Loucy (cell line): ENCODE measurements around the gene CROCC2.

ENCODE experiments used
- H2AFZ ChIP-seq: fragments of 200-600 bp; sonication (generic); 2 replicates; pipeline ENCODE4 v1.6.0; 2016; ENCODE audit warnings: antibody characterized with exemption, mild to moderate bottlenecking, low read length, moderate library complexity
- H3F3A ChIP-seq: fragments of 200-600 bp; 2 replicates; pipeline ENCODE4 v1.6.0; 2016; ENCODE audit warnings: antibody characterized with exemption, low read depth, mild to moderate bottlenecking
- H3K27me3 ChIP-seq: fragments of 200-600 bp; sonication (generic); 2 replicates; pipeline ENCODE4 v1.6.1; 2014; ENCODE audit warnings: low read length, mild to moderate bottlenecking; ENCODE audit not compliant: insufficient read depth, poor library complexity, severe bottlenecking
- H3K36me3 ChIP-seq: fragments of 200-600 bp; sonication (generic); 2 replicates; pipeline ENCODE4 v1.6.1; 2016; ENCODE audit warnings: low read length; ENCODE audit not compliant: insufficient read depth
- H3K4me1 ChIP-seq: fragments of 200-600 bp; sonication (generic); 2 replicates; pipeline ENCODE4 v1.5.1; 2014; ENCODE audit warnings: low read length, mild to moderate bottlenecking; ENCODE audit not compliant: insufficient read depth, poor library complexity, severe bottlenecking
- H3K4me2 ChIP-seq: fragments of 200-600 bp; sonication (generic); 2 replicates; pipeline ENCODE4 v1.6.0; 2014; ENCODE audit warnings: antibody characterized with exemption, low read length, low read depth, mild to moderate bottlenecking; ENCODE audit not compliant: poor library complexity, severe bottlenecking
- H3K4me3 ChIP-seq: fragments of 200-600 bp; sonication (generic); 2 replicates; pipeline ENCODE4 v1.5.1; 2014; ENCODE audit warnings: low read length, mild to moderate bottlenecking, mixed read lengths; ENCODE audit not compliant: poor library complexity, severe bottlenecking
- H3K79me2 ChIP-seq: fragments of 200-600 bp; sonication (generic); 2 replicates; pipeline ENCODE4 v1.6.1; 2014; ENCODE audit warnings: low read length; ENCODE audit not compliant: insufficient read depth
- H3K9ac ChIP-seq: fragments of 200-600 bp; sonication (generic); 2 replicates; pipeline ENCODE4 v1.6.0; 2014; ENCODE audit warnings: mild to moderate bottlenecking, low read depth, low read length, moderate library complexity; ENCODE audit not compliant: poor library complexity, severe bottlenecking
- H3K9me2 ChIP-seq: fragments of 200-600 bp; sonication (generic); replicated peaks from 2 replicates; pipeline ENCODE4 v1.6.1; 2016; ENCODE audit warnings: low read depth, low read length, mixed read lengths
- H3K9me3 ChIP-seq: fragments of 200-600 bp; sonication (generic); 2 replicates; pipeline ENCODE4 v1.6.1; 2014; ENCODE audit warnings: mild to moderate bottlenecking, antibody characterized with exemption, low read length, low read depth; ENCODE audit not compliant: insufficient read depth
- H4K20me1 ChIP-seq: fragments of 200-600 bp; sonication (generic); 2 replicates; pipeline ENCODE4 v1.6.0; 2014; ENCODE audit warnings: antibody characterized with exemption, low read length, mild to moderate bottlenecking; ENCODE audit not compliant: insufficient read depth, poor library complexity, severe bottlenecking
- EZH2phosphoT487 ChIP-seq: fragments of 200-600 bp; IDR thresholded peaks from 2 replicates; pipeline ENCODE4 v1.6.1; 2018; ENCODE audit warnings: antibody characterized with exemption, mild to moderate bottlenecking, moderate library complexity, borderline replicate concordance
- TF ChIP-seq, protein P1 (sequence below): fragments of 200-600 bp; sonication (generic); conservative IDR thresholded peaks from 2 replicates; pipeline ENCODE4 v1.5.1; 2014; ENCODE audit warnings: mild to moderate bottlenecking, antibody characterized with exemption, low read length

CROCC2 gene

DNA sequence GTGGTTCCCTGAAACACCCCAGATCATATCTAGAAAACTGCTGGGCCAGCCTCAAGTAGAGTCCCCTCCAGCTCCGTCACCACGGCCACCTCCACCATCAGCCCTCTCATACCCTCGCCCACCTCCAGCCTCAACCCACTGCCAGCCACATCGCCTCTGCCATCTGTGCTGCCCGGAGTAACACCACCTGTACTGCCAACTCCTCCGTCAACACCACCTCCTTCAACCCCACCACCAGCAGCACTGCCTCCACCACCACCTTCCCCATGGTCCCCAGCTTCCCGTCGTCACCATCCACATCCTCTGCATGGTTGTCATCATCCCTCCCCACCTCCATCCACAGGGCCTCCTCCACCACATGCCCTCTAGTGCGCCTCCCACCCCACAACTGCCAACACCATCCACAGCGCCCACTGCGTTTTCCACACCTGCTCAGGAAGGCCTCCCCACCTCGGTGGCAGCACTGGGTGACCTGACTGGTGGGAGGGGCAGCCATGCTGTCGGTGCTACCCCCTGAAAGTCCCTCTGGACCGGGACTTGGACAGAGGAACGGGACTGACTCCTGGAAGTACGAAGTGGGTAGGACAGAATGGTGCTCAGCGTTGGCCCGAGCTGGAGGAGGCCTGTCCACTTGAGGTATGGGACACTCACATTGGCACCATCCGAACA lies 93.9 kb downstream of the CROCC2 start:
- Histone ChIP-seq H3K36me3 (no peaks in the 10 kb centered on the region), H3K9ac (no peak overlapping the region), H3K27me3 (no peaks in the 10 kb centered on the region), H4K20me1 (no peaks in the 10 kb centered on the region), H3K4me1 (no peaks in the 10 kb centered on the region), H3F3A (no peaks in the 10 kb centered on the region), H3K9me3 (peaks cover 19% of the 10 kb centered on the region; the same call in 1 of the 2 replicates), H3K79me2 (no peaks in the 10 kb centered on the region), H2AFZ (no peak overlapping the region), H3K4me3 (no peak overlapping the region), H3K4me2 (no peak overlapping the region), H3K9me2 (no peaks in the 10 kb centered on the region)
- TF ChIP-seq, protein P1, sequence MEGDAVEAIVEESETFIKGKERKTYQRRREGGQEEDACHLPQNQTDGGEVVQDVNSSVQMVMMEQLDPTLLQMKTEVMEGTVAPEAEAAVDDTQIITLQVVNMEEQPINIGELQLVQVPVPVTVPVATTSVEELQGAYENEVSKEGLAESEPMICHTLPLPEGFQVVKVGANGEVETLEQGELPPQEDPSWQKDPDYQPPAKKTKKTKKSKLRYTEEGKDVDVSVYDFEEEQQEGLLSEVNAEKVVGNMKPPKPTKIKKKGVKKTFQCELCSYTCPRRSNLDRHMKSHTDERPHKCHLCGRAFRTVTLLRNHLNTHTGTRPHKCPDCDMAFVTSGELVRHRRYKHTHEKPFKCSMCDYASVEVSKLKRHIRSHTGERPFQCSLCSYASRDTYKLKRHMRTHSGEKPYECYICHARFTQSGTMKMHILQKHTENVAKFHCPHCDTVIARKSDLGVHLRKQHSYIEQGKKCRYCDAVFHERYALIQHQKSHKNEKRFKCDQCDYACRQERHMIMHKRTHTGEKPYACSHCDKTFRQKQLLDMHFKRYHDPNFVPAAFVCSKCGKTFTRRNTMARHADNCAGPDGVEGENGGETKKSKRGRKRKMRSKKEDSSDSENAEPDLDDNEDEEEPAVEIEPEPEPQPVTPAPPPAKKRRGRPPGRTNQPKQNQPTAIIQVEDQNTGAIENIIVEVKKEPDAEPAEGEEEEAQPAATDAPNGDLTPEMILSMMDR = no peak
- TF ChIP-seq EZH2phosphoT487 = no peak

DNA sequence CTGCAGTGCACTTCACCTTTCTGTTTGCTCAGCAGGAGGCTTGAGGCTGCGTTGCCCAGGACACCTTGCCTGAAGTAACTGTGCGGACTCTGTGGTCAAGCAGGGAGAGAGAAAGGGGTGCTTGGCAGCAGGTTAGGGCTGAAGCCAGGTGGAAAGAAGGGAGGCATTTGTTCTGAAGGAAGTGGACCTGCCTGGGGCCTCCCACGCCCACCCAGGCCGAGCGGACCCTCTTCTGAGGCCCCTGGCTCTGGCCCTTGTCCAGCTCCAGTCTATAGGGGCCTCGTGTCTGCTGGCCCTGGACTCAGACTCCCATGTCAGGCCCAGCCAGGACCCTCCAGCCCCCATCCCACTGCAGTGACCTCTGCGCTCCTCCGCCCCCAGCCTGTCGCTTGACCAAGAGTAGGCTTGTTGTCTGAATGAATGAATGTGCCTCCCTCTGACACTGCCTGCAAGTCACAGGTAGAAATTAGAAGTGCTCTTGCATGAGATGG lies 94.7 kb downstream of the CROCC2 start:
- Histone ChIP-seq H3K27me3 (no peaks in the 10 kb centered on the region), H3K79me2 (no peaks in the 10 kb centered on the region), H3K9me2 (no peaks in the 10 kb centered on the region), H3F3A (no peaks in the 10 kb centered on the region), H3K4me2 (no peak overlapping the region), H3K36me3 (no peaks in the 10 kb centered on the region), H3K4me1 (no peaks in the 10 kb centered on the region), H2AFZ (no peak overlapping the region), H3K4me3 (no peak overlapping the region), H3K9ac (no peak overlapping the region), H4K20me1 (no peaks in the 10 kb centered on the region), H3K9me3 (peaks cover 23% of the 10 kb centered on the region; the same call in 1 of the 2 replicates)
- no peak for TF ChIP-seq EZH2phosphoT487
- TF ChIP-seq, protein P1 = no peak

DNA sequence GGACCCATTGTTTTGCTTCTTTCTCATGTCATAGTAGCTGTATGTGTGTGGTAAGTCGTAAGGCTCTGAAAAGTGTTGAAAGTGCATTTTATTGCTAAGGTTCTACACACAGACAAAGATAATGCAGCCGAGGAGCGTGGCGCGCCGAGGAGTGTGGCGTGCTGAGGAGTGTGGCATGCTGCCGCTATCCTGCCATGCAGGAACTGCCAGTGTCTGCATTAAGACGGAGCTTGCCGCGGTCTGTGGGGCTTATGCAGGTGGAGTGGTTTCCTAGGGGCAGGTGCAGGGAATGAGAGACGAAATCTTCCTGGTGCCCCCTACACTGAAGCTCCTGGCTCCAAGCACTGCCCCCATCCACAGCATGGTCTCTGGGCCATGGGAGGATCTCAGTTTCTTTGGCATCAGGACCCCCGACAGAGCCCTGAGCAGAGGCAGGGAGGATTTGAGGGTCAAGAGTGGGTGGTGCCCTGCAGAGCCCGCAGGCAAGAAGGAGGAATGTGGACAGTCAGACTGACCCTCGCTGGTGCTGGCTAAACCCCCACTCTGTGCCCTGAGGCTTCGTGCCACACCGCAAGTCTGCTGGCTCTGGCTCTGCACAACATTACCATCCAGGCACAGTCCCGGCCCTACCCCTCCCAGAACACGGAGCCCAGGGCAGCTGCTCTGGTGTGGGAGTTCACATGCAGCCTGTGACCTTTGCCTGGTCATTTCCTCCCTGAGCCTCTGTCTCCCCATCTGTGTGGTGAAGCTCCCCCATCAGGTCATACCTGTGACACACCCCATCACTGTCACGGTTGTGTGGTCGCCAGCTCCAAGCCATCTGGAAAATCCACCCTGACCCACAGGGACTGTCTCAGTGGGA lies 95.5 kb downstream of the CROCC2 start:
- no peak overlapping the region for H3K4me2 ChIP-seq
- H3K36me3 ChIP-seq = no peaks in the 10 kb centered on the region
- H3K9me3 ChIP-seq = peaks cover 25% of the 10 kb centered on the region; the same call in 1 of the 2 replicates
- no peaks in the 10 kb centered on the region for H3F3A ChIP-seq
- no peak overlapping the region for H2AFZ ChIP-seq
- no peaks in the 10 kb centered on the region for H3K27me3 ChIP-seq
- no peaks in the 10 kb centered on the region for H3K4me1 ChIP-seq
- no peak for TF ChIP-seq EZH2phosphoT487
- TF ChIP-seq, protein P1 = no peak
- no peaks in the 10 kb centered on the region for H3K79me2 ChIP-seq
- no peaks in the 10 kb centered on the region for H4K20me1 ChIP-seq
- no peaks in the 10 kb centered on the region for H3K9me2 ChIP-seq
- no peak overlapping the region for H3K9ac ChIP-seq
- no peak overlapping the region for H3K4me3 ChIP-seq
